Measurements from ENCODE around the gene PAX2.

DNA sequence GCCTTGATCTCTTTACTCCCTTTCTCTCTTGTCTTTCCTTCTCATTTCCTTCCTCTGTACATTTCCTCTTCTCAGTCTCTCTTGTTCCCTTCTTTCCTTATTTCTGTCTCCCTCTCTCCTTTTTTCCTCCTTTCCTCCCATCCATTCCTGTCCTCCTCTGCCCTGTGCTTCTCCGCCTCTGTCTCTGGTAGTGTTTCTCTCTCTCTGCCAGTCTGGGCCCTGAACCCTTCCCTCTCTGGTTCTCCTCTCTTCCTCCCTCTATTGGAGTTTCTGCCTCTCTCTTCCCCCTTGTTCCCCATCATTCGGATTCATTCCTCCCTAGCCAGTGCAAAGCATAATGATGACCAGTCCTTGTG lies 13.2 kb upstream of the PAX2 start:
- TF ChIP-seq, protein P1, sequence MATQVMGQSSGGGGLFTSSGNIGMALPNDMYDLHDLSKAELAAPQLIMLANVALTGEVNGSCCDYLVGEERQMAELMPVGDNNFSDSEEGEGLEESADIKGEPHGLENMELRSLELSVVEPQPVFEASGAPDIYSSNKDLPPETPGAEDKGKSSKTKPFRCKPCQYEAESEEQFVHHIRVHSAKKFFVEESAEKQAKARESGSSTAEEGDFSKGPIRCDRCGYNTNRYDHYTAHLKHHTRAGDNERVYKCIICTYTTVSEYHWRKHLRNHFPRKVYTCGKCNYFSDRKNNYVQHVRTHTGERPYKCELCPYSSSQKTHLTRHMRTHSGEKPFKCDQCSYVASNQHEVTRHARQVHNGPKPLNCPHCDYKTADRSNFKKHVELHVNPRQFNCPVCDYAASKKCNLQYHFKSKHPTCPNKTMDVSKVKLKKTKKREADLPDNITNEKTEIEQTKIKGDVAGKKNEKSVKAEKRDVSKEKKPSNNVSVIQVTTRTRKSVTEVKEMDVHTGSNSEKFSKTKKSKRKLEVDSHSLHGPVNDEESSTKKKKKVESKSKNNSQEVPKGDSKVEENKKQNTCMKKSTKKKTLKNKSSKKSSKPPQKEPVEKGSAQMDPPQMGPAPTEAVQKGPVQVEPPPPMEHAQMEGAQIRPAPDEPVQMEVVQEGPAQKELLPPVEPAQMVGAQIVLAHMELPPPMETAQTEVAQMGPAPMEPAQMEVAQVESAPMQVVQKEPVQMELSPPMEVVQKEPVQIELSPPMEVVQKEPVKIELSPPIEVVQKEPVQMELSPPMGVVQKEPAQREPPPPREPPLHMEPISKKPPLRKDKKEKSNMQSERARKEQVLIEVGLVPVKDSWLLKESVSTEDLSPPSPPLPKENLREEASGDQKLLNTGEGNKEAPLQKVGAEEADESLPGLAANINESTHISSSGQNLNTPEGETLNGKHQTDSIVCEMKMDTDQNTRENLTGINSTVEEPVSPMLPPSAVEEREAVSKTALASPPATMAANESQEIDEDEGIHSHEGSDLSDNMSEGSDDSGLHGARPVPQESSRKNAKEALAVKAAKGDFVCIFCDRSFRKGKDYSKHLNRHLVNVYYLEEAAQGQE (IDR thresholded peaks at IDR 0.05; ENCODE audit: insufficient replicate concordance, low read depth), result no peak
- TF ChIP-seq, protein P2, sequence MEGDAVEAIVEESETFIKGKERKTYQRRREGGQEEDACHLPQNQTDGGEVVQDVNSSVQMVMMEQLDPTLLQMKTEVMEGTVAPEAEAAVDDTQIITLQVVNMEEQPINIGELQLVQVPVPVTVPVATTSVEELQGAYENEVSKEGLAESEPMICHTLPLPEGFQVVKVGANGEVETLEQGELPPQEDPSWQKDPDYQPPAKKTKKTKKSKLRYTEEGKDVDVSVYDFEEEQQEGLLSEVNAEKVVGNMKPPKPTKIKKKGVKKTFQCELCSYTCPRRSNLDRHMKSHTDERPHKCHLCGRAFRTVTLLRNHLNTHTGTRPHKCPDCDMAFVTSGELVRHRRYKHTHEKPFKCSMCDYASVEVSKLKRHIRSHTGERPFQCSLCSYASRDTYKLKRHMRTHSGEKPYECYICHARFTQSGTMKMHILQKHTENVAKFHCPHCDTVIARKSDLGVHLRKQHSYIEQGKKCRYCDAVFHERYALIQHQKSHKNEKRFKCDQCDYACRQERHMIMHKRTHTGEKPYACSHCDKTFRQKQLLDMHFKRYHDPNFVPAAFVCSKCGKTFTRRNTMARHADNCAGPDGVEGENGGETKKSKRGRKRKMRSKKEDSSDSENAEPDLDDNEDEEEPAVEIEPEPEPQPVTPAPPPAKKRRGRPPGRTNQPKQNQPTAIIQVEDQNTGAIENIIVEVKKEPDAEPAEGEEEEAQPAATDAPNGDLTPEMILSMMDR (IDR thresholded peaks at IDR 0.05; ENCODE audit: insufficient read depth, low read length), result no peak
- no peak for TF ChIP-seq POLR2AphosphoS5 (IDR thresholded peaks at IDR 0.05; ENCODE audit: low read depth)
